Measurements from ENCODE around the gene SLC12A1. TPM values are rescaled to one million over a fixed set of nuclear protein-coding genes. Genes with fewer than 3 reads are reported as not detected.

Gene SLC12A1
- total RNA-seq, 2 experiments from 2014 or later, result not detected

DNA sequence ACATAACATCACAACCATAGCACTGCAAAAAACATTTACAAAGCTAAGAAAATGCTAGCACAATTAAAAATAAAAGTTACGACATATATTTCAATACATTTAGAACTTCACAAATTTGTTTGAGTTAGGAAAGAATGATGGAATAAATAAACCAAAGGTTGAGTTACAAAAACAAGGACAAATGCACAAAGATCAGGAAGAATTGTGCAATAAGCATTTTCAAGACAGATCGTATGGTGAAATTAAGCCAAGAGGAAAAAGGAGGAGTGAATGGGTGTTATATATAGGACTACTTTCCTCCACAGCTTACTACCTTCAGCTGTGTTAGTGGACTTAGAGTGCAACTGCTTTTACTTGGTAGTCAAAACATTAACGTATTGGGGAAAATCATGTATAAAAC, 20.6 kb upstream of the SLC12A1 start:
- no peak for DNase-seq (ENCODE audit: low spot score)
- no peak overlapping the region for H3K4me3 ChIP-seq (ENCODE audit: low read depth, low read length, poor library complexity, severe bottlenecking)
- H3K36me3 ChIP-seq (ENCODE audit: insufficient read depth, low read length), result no peaks in the 10 kb centered on the region
- no peak overlapping the region for H2AFZ ChIP-seq (ENCODE audit: low read length)
- no peak for TF ChIP-seq EZH2phosphoT487 (IDR thresholded peaks at IDR 0.05; ENCODE audit: borderline replicate concordance, low read depth, low read length)
- TF ChIP-seq, protein P1, sequence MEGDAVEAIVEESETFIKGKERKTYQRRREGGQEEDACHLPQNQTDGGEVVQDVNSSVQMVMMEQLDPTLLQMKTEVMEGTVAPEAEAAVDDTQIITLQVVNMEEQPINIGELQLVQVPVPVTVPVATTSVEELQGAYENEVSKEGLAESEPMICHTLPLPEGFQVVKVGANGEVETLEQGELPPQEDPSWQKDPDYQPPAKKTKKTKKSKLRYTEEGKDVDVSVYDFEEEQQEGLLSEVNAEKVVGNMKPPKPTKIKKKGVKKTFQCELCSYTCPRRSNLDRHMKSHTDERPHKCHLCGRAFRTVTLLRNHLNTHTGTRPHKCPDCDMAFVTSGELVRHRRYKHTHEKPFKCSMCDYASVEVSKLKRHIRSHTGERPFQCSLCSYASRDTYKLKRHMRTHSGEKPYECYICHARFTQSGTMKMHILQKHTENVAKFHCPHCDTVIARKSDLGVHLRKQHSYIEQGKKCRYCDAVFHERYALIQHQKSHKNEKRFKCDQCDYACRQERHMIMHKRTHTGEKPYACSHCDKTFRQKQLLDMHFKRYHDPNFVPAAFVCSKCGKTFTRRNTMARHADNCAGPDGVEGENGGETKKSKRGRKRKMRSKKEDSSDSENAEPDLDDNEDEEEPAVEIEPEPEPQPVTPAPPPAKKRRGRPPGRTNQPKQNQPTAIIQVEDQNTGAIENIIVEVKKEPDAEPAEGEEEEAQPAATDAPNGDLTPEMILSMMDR (conservative IDR thresholded peaks at IDR 0.05; ENCODE audit: low read length), result no peak
- H3K4me2 ChIP-seq (ENCODE audit: low read length), result no peak overlapping the region
- H3K9me3 ChIP-seq (ENCODE audit: low read length), result no peaks in the 10 kb centered on the region
- no peaks in the 10 kb centered on the region for H4K20me1 ChIP-seq (ENCODE audit: insufficient read depth, low read length)
- no TSS peak for BruUV-seq (replicated peaks)
- ChIA-PET CTCF (ENCODE audit: unreplicated experiment) (no interaction called here), POLR2A (no interaction called here)
- H3K4me1 ChIP-seq (ENCODE audit: insufficient read depth, low read length, poor library complexity, severe bottlenecking), result no peaks in the 10 kb centered on the region
- intact Hi-C loops (cut with micrococcal nuclease; ENCODE audit: unreplicated experiment), result no loop called here
- H3K9me2 ChIP-seq (ENCODE audit: insufficient read depth, low read length), result no peaks in the 10 kb centered on the region
- no peak overlapping the region for H3K27ac ChIP-seq (ENCODE audit: low read depth, low read length, poor library complexity, severe bottlenecking)
- no peaks in the 10 kb centered on the region for H3K79me2 ChIP-seq (ENCODE audit: insufficient read depth, low read depth, low read length)

DNA sequence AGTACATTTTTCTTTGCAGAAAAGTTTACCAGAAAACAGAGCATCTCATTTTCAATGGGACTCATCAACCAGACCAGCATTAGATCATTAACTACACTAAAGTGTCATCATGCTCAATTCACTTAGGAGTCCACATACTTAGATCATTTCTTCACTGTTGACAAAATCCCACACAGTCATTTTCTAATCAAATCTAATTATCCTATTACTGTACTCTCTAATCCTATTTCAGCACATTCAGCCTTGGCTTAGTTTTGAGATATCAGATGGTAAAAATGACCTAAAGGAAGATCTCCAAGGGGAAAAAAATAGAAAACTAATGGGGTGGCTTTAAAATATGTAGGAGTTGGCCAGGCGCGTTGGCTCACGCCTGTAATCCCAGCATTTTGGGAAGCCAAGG, 19.8 kb upstream of the SLC12A1 start:
- H3K4me2 ChIP-seq (ENCODE audit: low read length), result no peak overlapping the region
- H3K4me3 ChIP-seq (ENCODE audit: low read depth, low read length, poor library complexity, severe bottlenecking), result no peak overlapping the region
- H4K20me1 ChIP-seq (ENCODE audit: insufficient read depth, low read length), result no peaks in the 10 kb centered on the region
- TF ChIP-seq EZH2phosphoT487 (IDR thresholded peaks at IDR 0.05; ENCODE audit: borderline replicate concordance, low read depth, low read length), result no peak
- TF ChIP-seq, protein P1 (conservative IDR thresholded peaks at IDR 0.05; ENCODE audit: low read length), result no peak
- DNase-seq (ENCODE audit: low spot score), result no peak
- H3K9me3 ChIP-seq (ENCODE audit: low read length), result no peaks in the 10 kb centered on the region
- no peaks in the 10 kb centered on the region for H3K9me2 ChIP-seq (ENCODE audit: insufficient read depth, low read length)
- H3K4me1 ChIP-seq (ENCODE audit: insufficient read depth, low read length, poor library complexity, severe bottlenecking), result no peaks in the 10 kb centered on the region
- intact Hi-C loops (cut with micrococcal nuclease; ENCODE audit: unreplicated experiment), result no loop called here
- no peaks in the 10 kb centered on the region for H3K79me2 ChIP-seq (ENCODE audit: insufficient read depth, low read depth, low read length)
- no peaks in the 10 kb centered on the region for H3K36me3 ChIP-seq (ENCODE audit: insufficient read depth, low read length)
- CTCF ChIA-PET (ENCODE audit: unreplicated experiment), result no interaction called here
- H3K27ac ChIP-seq (ENCODE audit: low read depth, low read length, poor library complexity, severe bottlenecking), result no peak overlapping the region
- POLR2A ChIA-PET, result no interaction called here
- BruUV-seq (replicated peaks), result no TSS peak
- H2AFZ ChIP-seq (ENCODE audit: low read length), result no peak overlapping the region

DNA sequence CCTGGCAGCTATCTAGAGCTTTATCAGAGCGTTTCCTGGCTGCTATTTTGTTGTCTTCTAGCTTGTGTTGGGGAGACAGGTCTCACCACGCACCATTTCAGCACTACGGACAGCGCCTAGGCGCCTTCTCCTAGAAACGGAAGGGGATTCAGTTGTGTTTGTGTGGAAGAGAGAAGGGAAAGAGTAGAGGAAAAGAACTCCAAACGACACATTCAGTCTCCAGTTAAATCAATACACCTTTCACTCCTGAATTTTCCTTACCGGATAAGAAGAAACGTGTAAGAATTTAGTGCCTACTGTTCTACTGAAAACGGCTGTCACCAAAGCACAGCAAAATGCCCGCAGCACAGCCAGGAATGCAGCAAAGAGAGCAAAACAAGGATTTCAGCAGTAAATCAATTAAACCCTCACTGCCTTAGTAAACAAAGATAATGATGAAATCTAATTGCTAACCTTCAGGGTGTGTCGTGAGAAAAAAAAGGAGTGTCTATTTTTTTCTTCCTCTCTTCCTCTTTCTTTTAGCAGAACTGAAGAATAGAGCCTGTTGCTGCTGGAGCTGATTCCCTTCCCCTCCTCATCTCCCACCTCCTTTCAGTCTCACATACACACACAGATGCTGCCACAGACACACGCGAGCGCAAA, 15.0 kb upstream of the SLC12A1 start:
- TF ChIP-seq EZH2phosphoT487 (IDR thresholded peaks at IDR 0.05; ENCODE audit: borderline replicate concordance, low read depth, low read length), result no peak
- TF ChIP-seq, protein P1 (conservative IDR thresholded peaks at IDR 0.05; ENCODE audit: low read length), result no peak
- H3K4me2 ChIP-seq (ENCODE audit: low read length), result no peak overlapping the region
- H3K36me3 ChIP-seq (ENCODE audit: insufficient read depth, low read length), result no peaks in the 10 kb centered on the region
- H3K9me2 ChIP-seq (ENCODE audit: insufficient read depth, low read length), result no peaks in the 10 kb centered on the region
- H3K79me2 ChIP-seq (ENCODE audit: insufficient read depth, low read depth, low read length), result no peaks in the 10 kb centered on the region
- no peak overlapping the region for H3K4me3 ChIP-seq (ENCODE audit: low read depth, low read length, poor library complexity, severe bottlenecking)
- no peak overlapping the region for H2AFZ ChIP-seq (ENCODE audit: low read length)
- CTCF ChIA-PET (ENCODE audit: unreplicated experiment), result no interaction called here
- BruUV-seq (replicated peaks), result no TSS peak
- H3K9me3 ChIP-seq (ENCODE audit: low read length), result no peaks in the 10 kb centered on the region
- no peaks in the 10 kb centered on the region for H4K20me1 ChIP-seq (ENCODE audit: insufficient read depth, low read length)
- H3K27ac ChIP-seq (ENCODE audit: low read depth, low read length, poor library complexity, severe bottlenecking), result no peak overlapping the region
- DNase-seq (ENCODE audit: low spot score), result peak; percentile 25
- POLR2A ChIA-PET, result no interaction called here
- intact Hi-C loops (cut with micrococcal nuclease; ENCODE audit: unreplicated experiment), result no loop called here
- no peaks in the 10 kb centered on the region for H3K4me1 ChIP-seq (ENCODE audit: insufficient read depth, low read length, poor library complexity, severe bottlenecking)

Data from OCI-LY7 (cell line).